Fibroblast of skin of back (primary cell): ENCODE results near the gene ZNF333.
"Not testable (repeated sequence)": the region's sequence is repeated elsewhere in the genome, so short reads cannot be mapped to it uniquely, and the experiment has no call there.

Source experiments
- DNase-seq: peaks from one replicate; pipeline ENCODE4 v3.0.0-alpha.2; 2013

ZNF333 gene

GRCh38 chr19:14700711-14701375, 11.0 kb downstream of the ZNF333 start:
- no peak for DNase-seq

GRCh38 chr19:14703833-14704232, 14.0 kb downstream of the ZNF333 start:
- no peak for DNase-seq

- DNase-seq: no peak
These were observed 14.6 kb downstream of the ZNF333 start for GRCh38 chr19:14704450-14704849.

- no peak for DNase-seq
These were observed 26.0 kb downstream of the ZNF333 start for GRCh38 chr19:14715841-14716240.

- no peak for DNase-seq
These were observed 28.8 kb downstream of the ZNF333 start for GRCh38 chr19:14718522-14719116.

GRCh38 chr19:14719162-14719561, 29.3 kb downstream of the ZNF333 start:
- DNase-seq: no peak

GRCh38 chr19:14722127-14722526, 32.3 kb downstream of the ZNF333 start:
- DNase-seq: no peak

- no peak for DNase-seq
These were observed 38.7 kb downstream of the ZNF333 start for GRCh38 chr19:14728595-14728994.

GRCh38 chr19:14731200-14731599, 41.4 kb downstream of the ZNF333 start:
- no peak for DNase-seq

GRCh38 chr19:14732510-14732909, 42.7 kb downstream of the ZNF333 start:
- DNase-seq: no peak

GRCh38 chr19:14733574-14733973, 43.7 kb downstream of the ZNF333 start:
- DNase-seq: no peak

GRCh38 chr19:14735915-14736314, 46.1 kb downstream of the ZNF333 start:
- no peak for DNase-seq

- no peak for DNase-seq
These were observed 57.0 kb downstream of the ZNF333 start for GRCh38 chr19:14746886-14747285.

GRCh38 chr19:14748601-14749000, 58.8 kb downstream of the ZNF333 start:
- DNase-seq: no peak

GRCh38 chr19:14758816-14759215, 69.0 kb downstream of the ZNF333 start:
- no peak for DNase-seq

GRCh38 chr19:14761607-14762006, 71.8 kb downstream of the ZNF333 start:
- DNase-seq: no peak

GRCh38 chr19:14762111-14762510, 72.3 kb downstream of the ZNF333 start:
- no peak for DNase-seq

GRCh38 chr19:14763497-14764145, 73.8 kb downstream of the ZNF333 start:
- no peak for DNase-seq

- DNase-seq: no peak
These were observed 74.6 kb downstream of the ZNF333 start for GRCh38 chr19:14764401-14764800.

GRCh38 chr19:14765403-14765802, 75.6 kb downstream of the ZNF333 start:
- DNase-seq: not testable (repeated sequence)

- not testable (repeated sequence) for DNase-seq
These were observed 76.0 kb downstream of the ZNF333 start for GRCh38 chr19:14765841-14766240.

GRCh38 chr19:14767466-14767971, 77.7 kb downstream of the ZNF333 start:
- DNase-seq: no peak

GRCh38 chr19:14768001-14768400, 78.2 kb downstream of the ZNF333 start:
- no peak for DNase-seq

- DNase-seq: no peak
These were observed 79.4 kb downstream of the ZNF333 start for GRCh38 chr19:14769201-14769600.
